ENCODE results near the gene SGK1.

- TF ChIP-seq CTCF (IDR thresholded peaks at IDR 0.05) (no peak), POLR2A (IDR thresholded peaks at IDR 0.05) (no peak)
These were observed 27.9 kb upstream of the SGK1 start for GRCh38 chr6:134345789-134346188.

Measured in Peyer's patch (tissue), 4 donors.